GM12874 (cell line): Measurements from ENCODE around the gene ZNF385D.

Experiments
- CTCF ChIP-seq: IDR thresholded peaks from 2 replicates; pipeline ENCODE4 v1.5.1; 2011; ENCODE audit warnings: low read depth, mild to moderate bottlenecking, control low read depth, low read length, moderate library complexity; ENCODE audit not compliant: insufficient read depth

The ZNF385D gene

GRCh38 chr3:21790466-21790865 is 39.5 kb upstream of the ZNF385D start:
- TF ChIP-seq CTCF = no peak

- no peak for TF ChIP-seq CTCF
These were observed 38.7 kb upstream of the ZNF385D start for GRCh38 chr3:21789730-21790129.

GRCh38 chr3:21786438-21786797 is 35.4 kb upstream of the ZNF385D start:
- no peak for TF ChIP-seq CTCF

GRCh38 chr3:21785765-21786437 is 34.9 kb upstream of the ZNF385D start:
- TF ChIP-seq CTCF = no peak

- TF ChIP-seq CTCF = no peak
These were observed 32.8 kb upstream of the ZNF385D start for GRCh38 chr3:21783839-21784238.

- no peak for TF ChIP-seq CTCF
These were observed 30.3 kb upstream of the ZNF385D start for GRCh38 chr3:21781355-21781754.

- TF ChIP-seq CTCF = no peak
These were observed 28.9 kb upstream of the ZNF385D start for GRCh38 chr3:21779909-21780308.

GRCh38 chr3:21778715-21779114 is 27.7 kb upstream of the ZNF385D start:
- no peak for TF ChIP-seq CTCF
